K562 (cell line): ENCODE data around the gene C7orf25. TPM values are rescaled to one million over a fixed set of nuclear protein-coding genes. Genes with fewer than 3 reads are reported as not detected.

Source experiments
- KLF1 ChIP-seq: fragments of 450-650 bp; IDR thresholded peaks from 2 replicates; pipeline ENCODE4 v1.6.1; 2016; ENCODE audit warnings: missing genetic modification characterization, missing compliant biosample characterization
- MYBL2 ChIP-seq, 2 experiments: fragments of 450-650 bp in 1 of 2; sonication (generic) in 1 of 2; formaldehyde crosslinking in 1 of 2; IDR thresholded peaks; 2 replicates each; pipeline versions ENCODE4 v1.6.1 to v1.8.1; 2017 to 2022; ENCODE audit warnings: borderline replicate concordance in 1 of 2, inconsistent platforms in 1 of 2, low read depth in 1 of 2, mild to moderate bottlenecking in 1 of 2, missing genetic modification reagents in 1 of 2, moderate library complexity in 1 of 2
- POLR2G ChIP-seq: fragments of 200-400 bp; formaldehyde crosslinking; IDR thresholded peaks from 2 replicates; pipeline ENCODE4 v1.6.1; 2017; ENCODE audit warnings: low read depth, mild to moderate bottlenecking, antibody characterized with exemption, low read length, moderate library complexity
- ZKSCAN3 ChIP-seq: fragments of 250-450 bp; sonication (Bioruptor Pico); IDR thresholded peaks from 2 replicates; pipeline ENCODE4 v1.4.0; 2020
- ZNF384 ChIP-seq: IDR thresholded peaks from 2 replicates; pipeline ENCODE4 v1.6.1; 2012; ENCODE audit warnings: low read depth, low read length, improper control_type of control experiment
- polyA plus RNA-seq, 8 experiments: library from polyadenylated mRNA; depleted of rRNA in 4 of 8; stranded (reverse) in 5 of 8; unstranded in 3 of 8; fragments of >200 nt; fragmentation: Nextera tagmentation in 2 of 8; fragmentation: Illumina TruSeq in 1 of 8; extraction: Ambion mirVana in 2 of 8; extraction: Trizol in 1 of 8; gene quantifications; 2 replicates each; pipeline versions ENCODE4 v1.2.1 to v1.2.3, GENCODE V29; 2011 to 2014; ENCODE audit warnings: inconsistent platforms in 1 of 8, missing spikeins in 1 of 8
- total RNA-seq, 7 experiments: library from RNA; depleted of rRNA in 6 of 7; stranded (reverse); fragments of >200 nt in 6 of 7; fragmentation: Illumina TruSeq in 2 of 7; extraction: Trizol in 2 of 7; gene quantifications; 2 replicates each; pipeline versions ENCODE4 v1.2.1 to v1.2.3, GENCODE V29; 2011 to 2021; ENCODE audit warnings: low replicate concordance in 1 of 7
- TF ChIP-seq, protein P1 (sequence below): fragments of 250-450 bp; sonication (Bioruptor Pico); IDR thresholded peaks from 2 replicates; pipeline ENCODE4 v1.8.0; 2022; ENCODE audit warnings: moderate library complexity, mild to moderate bottlenecking, inconsistent platforms
- TF ChIP-seq, protein P2 (sequence below): fragments of 250-450 bp; sonication (Bioruptor Pico); IDR thresholded peaks from 2 replicates; pipeline ENCODE4 v1.9.0; 2021; ENCODE audit warnings: mild to moderate bottlenecking
- TF ChIP-seq, protein P3 (sequence below): sonication (generic); formaldehyde crosslinking; IDR thresholded peaks from 2 replicates; pipeline ENCODE4 v1.8.0; 2022; ENCODE audit warnings: mild to moderate bottlenecking, missing genetic modification reagents, borderline replicate concordance
- TF ChIP-seq, protein P4 (sequence below): fragments of 450-650 bp; IDR thresholded peaks from 2 replicates; pipeline ENCODE4 v1.6.1; 2016; ENCODE audit warnings: mild to moderate bottlenecking, moderate library complexity
- TF ChIP-seq, protein P5 (sequence below): fragments of 450-650 bp; IDR thresholded peaks from 2 replicates; pipeline ENCODE4 v1.6.1; 2016; ENCODE audit warnings: antibody characterized with exemption

The C7orf25 gene
- total and polyA plus RNA-seq, 9 of the 15 experiments (the other 6 are each of a cell fraction or from before 2014, with no cell fraction given): 1.2 to 4.7 (median 1.9) TPM

DNA sequence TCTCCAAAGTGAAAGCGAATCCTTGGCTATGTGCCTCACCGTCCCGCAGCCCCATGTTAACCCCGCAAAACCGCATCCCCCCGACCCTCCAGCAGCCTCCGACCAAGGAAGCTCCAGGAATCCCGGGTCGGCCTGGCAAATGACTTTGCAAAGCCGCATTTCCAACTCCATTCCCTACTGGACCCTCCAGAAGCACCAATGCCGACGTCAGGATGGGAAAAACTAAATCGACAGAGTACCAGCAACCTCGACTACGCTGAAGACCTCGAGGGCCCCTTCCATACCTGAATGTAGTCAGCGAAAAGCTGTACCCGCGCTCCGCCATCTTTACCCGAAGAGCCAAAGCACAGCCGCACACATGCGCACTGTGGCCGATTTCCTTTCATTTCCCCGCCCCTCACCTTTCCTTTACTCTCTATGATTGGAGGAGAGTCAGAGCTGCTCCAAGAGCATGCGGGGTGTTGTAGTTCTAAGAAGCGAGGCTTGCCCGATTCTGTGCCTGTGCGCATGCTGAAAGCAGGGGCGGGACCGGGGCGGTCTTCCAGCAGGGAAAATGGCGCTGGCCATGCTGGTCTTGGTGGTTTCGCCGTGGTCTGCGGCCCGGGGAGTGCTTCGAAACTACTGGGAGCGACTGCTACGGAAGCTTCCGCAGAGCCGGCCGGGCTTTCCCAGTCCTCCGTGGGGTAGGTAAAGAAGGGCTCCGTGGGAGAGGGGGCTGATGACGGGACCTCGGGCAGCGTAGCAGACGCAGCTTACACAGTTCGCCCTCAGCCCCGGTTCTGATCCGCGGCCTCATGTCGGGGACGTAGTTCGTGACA, 20.2 kb upstream of the C7orf25 start, which contains the start of the genes MRPL32 and PSMA2 (continued):
- TF ChIP-seq, protein P1, sequence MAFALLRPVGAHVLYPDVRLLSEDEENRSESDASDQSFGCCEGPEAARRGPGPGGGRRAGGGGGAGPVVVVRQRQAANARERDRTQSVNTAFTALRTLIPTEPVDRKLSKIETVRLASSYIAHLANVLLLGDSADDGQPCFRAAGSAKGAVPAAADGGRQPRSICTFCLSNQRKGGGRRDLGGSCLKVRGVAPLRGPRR (CRISPR knock-in tag): no peak
- TF ChIP-seq ZNF384 (no peak), KLF1 (tag) (peak; percentile 69; the same call in 1 of the 2 replicates), ZKSCAN3 (no peak), POLR2G (peak; percentile 96), MYBL2 (IDR thresholded peaks at IDR 0.05; ENCODE audit: low read depth) (no peak), MYBL2 (CRISPR knock-in tag; IDR thresholded peaks at IDR 0.05; ENCODE audit: borderline replicate concordance) (no peak)
- TF ChIP-seq, protein P2, sequence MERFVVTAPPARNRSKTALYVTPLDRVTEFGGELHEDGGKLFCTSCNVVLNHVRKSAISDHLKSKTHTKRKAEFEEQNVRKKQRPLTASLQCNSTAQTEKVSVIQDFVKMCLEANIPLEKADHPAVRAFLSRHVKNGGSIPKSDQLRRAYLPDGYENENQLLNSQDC: no peak
- TF ChIP-seq, protein P3, sequence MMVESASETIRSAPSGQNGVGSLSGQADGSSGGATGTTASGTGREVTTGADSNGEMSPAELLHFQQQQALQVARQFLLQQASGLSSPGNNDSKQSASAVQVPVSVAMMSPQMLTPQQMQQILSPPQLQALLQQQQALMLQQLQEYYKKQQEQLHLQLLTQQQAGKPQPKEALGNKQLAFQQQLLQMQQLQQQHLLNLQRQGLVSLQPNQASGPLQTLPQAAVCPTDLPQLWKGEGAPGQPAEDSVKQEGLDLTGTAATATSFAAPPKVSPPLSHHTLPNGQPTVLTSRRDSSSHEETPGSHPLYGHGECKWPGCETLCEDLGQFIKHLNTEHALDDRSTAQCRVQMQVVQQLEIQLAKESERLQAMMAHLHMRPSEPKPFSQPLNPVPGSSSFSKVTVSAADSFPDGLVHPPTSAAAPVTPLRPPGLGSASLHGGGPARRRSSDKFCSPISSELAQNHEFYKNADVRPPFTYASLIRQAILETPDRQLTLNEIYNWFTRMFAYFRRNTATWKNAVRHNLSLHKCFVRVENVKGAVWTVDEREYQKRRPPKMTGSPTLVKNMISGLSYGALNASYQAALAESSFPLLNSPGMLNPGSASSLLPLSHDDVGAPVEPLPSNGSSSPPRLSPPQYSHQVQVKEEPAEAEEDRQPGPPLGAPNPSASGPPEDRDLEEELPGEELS (CRISPR knock-in tag): no peak
- TF ChIP-seq, protein P4, sequence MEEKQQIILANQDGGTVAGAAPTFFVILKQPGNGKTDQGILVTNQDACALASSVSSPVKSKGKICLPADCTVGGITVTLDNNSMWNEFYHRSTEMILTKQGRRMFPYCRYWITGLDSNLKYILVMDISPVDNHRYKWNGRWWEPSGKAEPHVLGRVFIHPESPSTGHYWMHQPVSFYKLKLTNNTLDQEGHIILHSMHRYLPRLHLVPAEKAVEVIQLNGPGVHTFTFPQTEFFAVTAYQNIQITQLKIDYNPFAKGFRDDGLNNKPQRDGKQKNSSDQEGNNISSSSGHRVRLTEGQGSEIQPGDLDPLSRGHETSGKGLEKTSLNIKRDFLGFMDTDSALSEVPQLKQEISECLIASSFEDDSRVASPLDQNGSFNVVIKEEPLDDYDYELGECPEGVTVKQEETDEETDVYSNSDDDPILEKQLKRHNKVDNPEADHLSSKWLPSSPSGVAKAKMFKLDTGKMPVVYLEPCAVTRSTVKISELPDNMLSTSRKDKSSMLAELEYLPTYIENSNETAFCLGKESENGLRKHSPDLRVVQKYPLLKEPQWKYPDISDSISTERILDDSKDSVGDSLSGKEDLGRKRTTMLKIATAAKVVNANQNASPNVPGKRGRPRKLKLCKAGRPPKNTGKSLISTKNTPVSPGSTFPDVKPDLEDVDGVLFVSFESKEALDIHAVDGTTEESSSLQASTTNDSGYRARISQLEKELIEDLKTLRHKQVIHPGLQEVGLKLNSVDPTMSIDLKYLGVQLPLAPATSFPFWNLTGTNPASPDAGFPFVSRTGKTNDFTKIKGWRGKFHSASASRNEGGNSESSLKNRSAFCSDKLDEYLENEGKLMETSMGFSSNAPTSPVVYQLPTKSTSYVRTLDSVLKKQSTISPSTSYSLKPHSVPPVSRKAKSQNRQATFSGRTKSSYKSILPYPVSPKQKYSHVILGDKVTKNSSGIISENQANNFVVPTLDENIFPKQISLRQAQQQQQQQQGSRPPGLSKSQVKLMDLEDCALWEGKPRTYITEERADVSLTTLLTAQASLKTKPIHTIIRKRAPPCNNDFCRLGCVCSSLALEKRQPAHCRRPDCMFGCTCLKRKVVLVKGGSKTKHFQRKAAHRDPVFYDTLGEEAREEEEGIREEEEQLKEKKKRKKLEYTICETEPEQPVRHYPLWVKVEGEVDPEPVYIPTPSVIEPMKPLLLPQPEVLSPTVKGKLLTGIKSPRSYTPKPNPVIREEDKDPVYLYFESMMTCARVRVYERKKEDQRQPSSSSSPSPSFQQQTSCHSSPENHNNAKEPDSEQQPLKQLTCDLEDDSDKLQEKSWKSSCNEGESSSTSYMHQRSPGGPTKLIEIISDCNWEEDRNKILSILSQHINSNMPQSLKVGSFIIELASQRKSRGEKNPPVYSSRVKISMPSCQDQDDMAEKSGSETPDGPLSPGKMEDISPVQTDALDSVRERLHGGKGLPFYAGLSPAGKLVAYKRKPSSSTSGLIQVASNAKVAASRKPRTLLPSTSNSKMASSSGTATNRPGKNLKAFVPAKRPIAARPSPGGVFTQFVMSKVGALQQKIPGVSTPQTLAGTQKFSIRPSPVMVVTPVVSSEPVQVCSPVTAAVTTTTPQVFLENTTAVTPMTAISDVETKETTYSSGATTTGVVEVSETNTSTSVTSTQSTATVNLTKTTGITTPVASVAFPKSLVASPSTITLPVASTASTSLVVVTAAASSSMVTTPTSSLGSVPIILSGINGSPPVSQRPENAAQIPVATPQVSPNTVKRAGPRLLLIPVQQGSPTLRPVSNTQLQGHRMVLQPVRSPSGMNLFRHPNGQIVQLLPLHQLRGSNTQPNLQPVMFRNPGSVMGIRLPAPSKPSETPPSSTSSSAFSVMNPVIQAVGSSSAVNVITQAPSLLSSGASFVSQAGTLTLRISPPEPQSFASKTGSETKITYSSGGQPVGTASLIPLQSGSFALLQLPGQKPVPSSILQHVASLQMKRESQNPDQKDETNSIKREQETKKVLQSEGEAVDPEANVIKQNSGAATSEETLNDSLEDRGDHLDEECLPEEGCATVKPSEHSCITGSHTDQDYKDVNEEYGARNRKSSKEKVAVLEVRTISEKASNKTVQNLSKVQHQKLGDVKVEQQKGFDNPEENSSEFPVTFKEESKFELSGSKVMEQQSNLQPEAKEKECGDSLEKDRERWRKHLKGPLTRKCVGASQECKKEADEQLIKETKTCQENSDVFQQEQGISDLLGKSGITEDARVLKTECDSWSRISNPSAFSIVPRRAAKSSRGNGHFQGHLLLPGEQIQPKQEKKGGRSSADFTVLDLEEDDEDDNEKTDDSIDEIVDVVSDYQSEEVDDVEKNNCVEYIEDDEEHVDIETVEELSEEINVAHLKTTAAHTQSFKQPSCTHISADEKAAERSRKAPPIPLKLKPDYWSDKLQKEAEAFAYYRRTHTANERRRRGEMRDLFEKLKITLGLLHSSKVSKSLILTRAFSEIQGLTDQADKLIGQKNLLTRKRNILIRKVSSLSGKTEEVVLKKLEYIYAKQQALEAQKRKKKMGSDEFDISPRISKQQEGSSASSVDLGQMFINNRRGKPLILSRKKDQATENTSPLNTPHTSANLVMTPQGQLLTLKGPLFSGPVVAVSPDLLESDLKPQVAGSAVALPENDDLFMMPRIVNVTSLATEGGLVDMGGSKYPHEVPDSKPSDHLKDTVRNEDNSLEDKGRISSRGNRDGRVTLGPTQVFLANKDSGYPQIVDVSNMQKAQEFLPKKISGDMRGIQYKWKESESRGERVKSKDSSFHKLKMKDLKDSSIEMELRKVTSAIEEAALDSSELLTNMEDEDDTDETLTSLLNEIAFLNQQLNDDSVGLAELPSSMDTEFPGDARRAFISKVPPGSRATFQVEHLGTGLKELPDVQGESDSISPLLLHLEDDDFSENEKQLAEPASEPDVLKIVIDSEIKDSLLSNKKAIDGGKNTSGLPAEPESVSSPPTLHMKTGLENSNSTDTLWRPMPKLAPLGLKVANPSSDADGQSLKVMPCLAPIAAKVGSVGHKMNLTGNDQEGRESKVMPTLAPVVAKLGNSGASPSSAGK: no peak
- TF ChIP-seq, protein P5, sequence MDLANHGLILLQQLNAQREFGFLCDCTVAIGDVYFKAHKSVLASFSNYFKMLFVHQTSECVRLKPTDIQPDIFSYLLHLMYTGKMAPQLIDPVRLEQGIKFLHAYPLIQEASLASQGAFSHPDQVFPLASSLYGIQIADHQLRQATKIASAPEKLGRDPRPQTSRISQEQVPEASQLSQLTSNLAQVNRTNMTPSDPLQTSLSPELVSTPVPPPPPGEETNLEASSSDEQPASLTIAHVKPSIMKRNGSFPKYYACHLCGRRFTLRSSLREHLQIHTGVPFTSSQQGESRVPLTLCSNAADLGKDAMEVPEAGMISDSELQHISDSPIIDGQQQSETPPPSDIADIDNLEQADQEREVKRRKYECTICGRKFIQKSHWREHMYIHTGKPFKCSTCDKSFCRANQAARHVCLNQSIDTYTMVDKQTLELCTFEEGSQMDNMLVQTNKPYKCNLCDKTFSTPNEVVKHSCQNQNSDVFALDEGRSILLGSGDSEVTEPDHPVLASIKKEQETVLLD: peak; percentile 96
